ENCODE measurements around the gene CCDC175. TPM values are rescaled to one million over a fixed set of nuclear protein-coding genes. Genes with fewer than 3 reads are reported as not detected.

The CCDC175 gene
- total RNA-seq, 1 donor from 2014 or later, result not detected

DNA sequence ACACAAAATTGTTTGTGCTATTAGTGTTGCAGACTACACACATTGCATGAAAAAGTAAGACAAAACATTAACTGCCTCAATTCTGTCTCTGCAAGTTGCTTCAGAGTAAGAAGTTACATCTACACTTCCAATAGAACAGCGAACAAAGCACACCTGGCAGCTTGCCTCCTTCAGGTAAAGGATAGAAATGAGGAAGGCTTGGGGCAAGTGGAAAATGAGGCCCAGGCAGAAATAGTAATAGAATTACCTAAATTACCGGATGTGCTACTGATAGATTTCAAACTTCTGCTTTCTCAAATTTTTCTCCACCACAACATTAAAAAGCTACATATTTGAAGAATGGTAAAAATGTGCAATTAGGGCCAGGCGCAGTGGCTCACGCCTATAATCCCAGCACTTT lies 37.7 kb downstream of the CCDC175 start:
- Histone ChIP-seq H3K36me3 (ENCODE audit: control insufficient read depth, insufficient read depth, low read length) (no peaks in the 10 kb centered on the region), H3K27me3 (ENCODE audit: control insufficient read depth, insufficient read depth, low read length) (no peaks in the 10 kb centered on the region), H3K4me3 (ENCODE audit: low read depth, low read length) (no peak overlapping the region)
- DNase-seq (ENCODE audit: low read depth) (no peak), FAIRE-seq (no peak)
- TF ChIP-seq, protein P1, sequence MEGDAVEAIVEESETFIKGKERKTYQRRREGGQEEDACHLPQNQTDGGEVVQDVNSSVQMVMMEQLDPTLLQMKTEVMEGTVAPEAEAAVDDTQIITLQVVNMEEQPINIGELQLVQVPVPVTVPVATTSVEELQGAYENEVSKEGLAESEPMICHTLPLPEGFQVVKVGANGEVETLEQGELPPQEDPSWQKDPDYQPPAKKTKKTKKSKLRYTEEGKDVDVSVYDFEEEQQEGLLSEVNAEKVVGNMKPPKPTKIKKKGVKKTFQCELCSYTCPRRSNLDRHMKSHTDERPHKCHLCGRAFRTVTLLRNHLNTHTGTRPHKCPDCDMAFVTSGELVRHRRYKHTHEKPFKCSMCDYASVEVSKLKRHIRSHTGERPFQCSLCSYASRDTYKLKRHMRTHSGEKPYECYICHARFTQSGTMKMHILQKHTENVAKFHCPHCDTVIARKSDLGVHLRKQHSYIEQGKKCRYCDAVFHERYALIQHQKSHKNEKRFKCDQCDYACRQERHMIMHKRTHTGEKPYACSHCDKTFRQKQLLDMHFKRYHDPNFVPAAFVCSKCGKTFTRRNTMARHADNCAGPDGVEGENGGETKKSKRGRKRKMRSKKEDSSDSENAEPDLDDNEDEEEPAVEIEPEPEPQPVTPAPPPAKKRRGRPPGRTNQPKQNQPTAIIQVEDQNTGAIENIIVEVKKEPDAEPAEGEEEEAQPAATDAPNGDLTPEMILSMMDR (IDR thresholded peaks at IDR 0.05; ENCODE audit: insufficient read depth, low read length, severe bottlenecking), result no peak

DNA sequence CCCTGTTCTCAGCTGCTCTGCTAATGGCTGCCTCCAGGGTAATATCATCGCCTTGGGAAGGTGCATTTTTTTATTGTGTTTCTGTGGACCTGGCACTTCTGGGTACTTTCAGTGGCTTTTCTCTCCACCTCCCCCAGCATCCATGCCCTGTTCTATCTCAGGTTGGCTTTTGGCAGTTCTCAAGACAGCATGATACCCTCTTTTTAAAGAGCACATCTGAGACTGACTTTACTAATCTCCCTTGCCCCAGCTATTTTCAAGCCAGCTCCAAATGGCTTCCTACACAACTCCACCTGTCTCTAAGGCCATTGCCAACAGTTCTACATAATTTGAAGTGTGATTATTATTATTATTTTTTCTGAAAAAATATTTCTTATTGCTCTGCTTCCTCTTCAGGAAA lies 39.1 kb downstream of the CCDC175 start:
- Histone ChIP-seq H3K36me3 (ENCODE audit: control insufficient read depth, insufficient read depth, low read length) (no peaks in the 10 kb centered on the region), H3K27me3 (ENCODE audit: control insufficient read depth, insufficient read depth, low read length) (no peaks in the 10 kb centered on the region), H3K4me3 (ENCODE audit: low read depth, low read length) (no peak overlapping the region)
- FAIRE-seq, result no peak
- DNase-seq (ENCODE audit: low read depth), result no peak
- TF ChIP-seq, protein P1 (IDR thresholded peaks at IDR 0.05; ENCODE audit: insufficient read depth, low read length, severe bottlenecking), result no peak

DNA sequence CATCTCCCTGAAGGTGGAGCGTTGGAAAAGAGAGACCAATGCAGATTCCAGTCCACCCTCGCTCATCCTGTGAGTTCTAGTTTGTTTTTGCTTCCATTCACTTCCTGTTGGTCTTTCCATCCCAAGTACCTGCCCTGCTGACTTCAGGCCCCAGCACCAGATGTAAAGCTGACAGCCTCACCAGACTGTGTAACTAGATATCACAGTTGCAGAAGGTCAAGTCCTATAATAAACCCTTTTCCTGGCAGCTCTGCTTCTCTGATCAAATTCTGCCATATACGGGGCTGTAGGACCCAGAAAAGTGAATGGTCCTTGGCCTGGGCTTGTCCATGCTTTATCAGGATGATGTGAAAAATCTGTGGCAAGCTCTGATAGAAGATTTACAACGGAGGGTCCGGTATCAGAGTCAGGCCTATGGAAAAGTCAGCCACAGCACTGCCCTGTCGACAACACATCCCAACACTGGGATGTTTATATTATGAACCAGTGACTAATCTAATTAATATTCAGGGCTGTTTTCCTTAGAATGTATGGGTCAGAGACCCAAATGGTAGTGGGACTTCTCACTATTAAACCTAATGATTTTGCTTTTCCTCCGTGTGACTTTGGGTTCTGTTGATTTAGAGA lies 42.1 kb downstream of the CCDC175 start:
- Histone ChIP-seq H3K27me3 (ENCODE audit: control insufficient read depth, insufficient read depth, low read length) (no peaks in the 10 kb centered on the region), H3K36me3 (ENCODE audit: control insufficient read depth, insufficient read depth, low read length) (no peaks in the 10 kb centered on the region)

DNA sequence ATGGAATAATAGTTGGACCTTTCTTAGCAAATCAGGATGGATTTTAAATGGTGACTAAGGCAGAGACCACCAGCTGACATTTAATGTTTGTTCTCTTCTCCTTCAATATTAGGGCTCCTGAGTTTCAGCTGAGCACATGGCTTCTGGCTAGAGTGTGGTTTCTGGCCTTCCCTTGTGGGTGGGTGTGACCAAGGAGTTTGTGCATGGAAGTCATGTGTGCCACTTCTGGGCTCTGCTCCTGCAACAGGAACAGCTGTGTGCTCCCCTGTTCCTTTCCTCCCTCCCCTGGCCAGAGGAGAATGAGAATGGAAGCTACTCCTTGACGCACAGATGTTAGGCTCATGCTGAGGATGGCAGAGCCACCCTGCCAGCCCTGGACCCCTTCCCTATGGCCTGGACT lies 44.2 kb downstream of the CCDC175 start:
- TF ChIP-seq, protein P1 (IDR thresholded peaks at IDR 0.05; ENCODE audit: insufficient read depth, low read length, severe bottlenecking), result no peak
- DNase-seq (ENCODE audit: low read depth) (no peak), FAIRE-seq (no peak)
- H3K4me3 ChIP-seq (ENCODE audit: low read depth, low read length), result no peak overlapping the region
- no peaks in the 10 kb centered on the region for H3K27me3 ChIP-seq (ENCODE audit: control insufficient read depth, insufficient read depth, low read length)
- H3K36me3 ChIP-seq (ENCODE audit: control insufficient read depth, insufficient read depth, low read length), result no peaks in the 10 kb centered on the region

More for the DNA sequence above, 42.1 kb downstream of the CCDC175 start:
- FAIRE-seq (no peak), DNase-seq (ENCODE audit: low read depth) (no peak)
- TF ChIP-seq, protein P1 (IDR thresholded peaks at IDR 0.05; ENCODE audit: insufficient read depth, low read length, severe bottlenecking), result no peak
- no peak overlapping the region for H3K4me3 ChIP-seq (ENCODE audit: low read depth, low read length)

DNA sequence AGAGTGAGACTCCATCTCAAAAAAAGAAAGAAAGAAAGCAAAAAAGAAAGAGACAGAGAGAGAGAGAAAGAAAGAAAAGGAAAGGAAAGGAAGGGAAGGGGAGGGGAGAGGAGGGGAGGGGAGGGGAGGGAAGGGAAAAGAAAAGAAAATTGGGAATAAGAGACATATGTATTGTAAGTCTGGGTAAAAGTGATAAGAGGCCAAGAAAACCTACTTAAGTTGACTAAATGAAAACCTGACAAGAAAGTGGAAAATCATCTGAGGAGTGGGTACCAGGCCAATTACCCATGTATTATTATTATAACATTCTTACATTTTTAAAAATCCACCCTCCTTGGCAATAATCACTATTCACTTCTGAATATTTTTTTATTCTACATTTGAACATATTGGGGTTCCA lies 46.3 kb downstream of the CCDC175 start:
- Histone ChIP-seq H3K36me3 (ENCODE audit: control insufficient read depth, insufficient read depth, low read length) (no peaks in the 10 kb centered on the region), H3K4me3 (ENCODE audit: low read depth, low read length) (no peak overlapping the region), H3K27me3 (ENCODE audit: control insufficient read depth, insufficient read depth, low read length) (no peaks in the 10 kb centered on the region)
- TF ChIP-seq, protein P1 (IDR thresholded peaks at IDR 0.05; ENCODE audit: insufficient read depth, low read length, severe bottlenecking), result no peak
- DNase-seq (ENCODE audit: low read depth), result no peak
- no peak for FAIRE-seq

DNA sequence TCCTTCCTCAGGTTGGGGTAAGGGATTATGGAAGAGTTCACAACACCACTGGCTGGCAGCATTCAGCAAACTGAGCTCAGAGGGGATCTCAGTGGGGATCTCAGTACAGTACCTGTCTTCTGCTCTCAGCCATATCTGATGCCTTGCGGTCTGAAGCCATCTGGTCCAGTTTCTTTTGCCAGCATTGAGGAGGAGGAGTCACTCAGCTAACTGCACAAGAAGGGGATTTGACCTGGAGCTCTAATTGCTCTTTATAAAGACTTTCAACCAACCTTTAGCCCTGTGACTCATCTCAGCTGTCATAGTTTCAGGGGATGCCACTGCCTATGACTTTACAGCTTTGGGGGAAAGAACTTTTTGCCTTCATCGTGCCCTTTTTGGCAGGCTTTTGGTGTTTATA lies 47.4 kb downstream of the CCDC175 start:
- TF ChIP-seq, protein P1 (IDR thresholded peaks at IDR 0.05; ENCODE audit: insufficient read depth, low read length, severe bottlenecking), result no peak
- Histone ChIP-seq H3K27me3 (ENCODE audit: control insufficient read depth, insufficient read depth, low read length) (no peaks in the 10 kb centered on the region), H3K4me3 (ENCODE audit: low read depth, low read length) (no peak overlapping the region), H3K36me3 (ENCODE audit: control insufficient read depth, insufficient read depth, low read length) (no peaks in the 10 kb centered on the region)
- FAIRE-seq, result peak; percentile 82
- no peak for DNase-seq (ENCODE audit: low read depth)
